HEK293 (cell line): Measurements from ENCODE around the gene TPRG1.

ENCODE experiments used
- CTCF ChIA-PET: fragments of 350-600 bp; formaldehyde crosslinking; extraction: SDS; loops from one replicate; lab custom pipeline; 2021; ENCODE audit warnings: antibody characterized with exemption; lab: Yijun Ruan, JAX
- POLR2A ChIA-PET: fragments of 300-600 bp; formaldehyde crosslinking; extraction: SDS; loops from one replicate; lab custom pipeline; 2020; ENCODE audit warnings: antibody characterized with exemption, inconsistent platforms; lab: Yijun Ruan, JAX
- H3K27ac ChIP-seq: fragments of 200-500 bp; sonication (Bioruptor generic); 2 replicates; pipeline ENCODE4 v1.5.1; 2014; ENCODE audit warnings: low read depth, low read length, control low read depth, inconsistent platforms; ENCODE audit errors: extremely low read depth
- H3K36me3 ChIP-seq, 2 experiments: fragments of 200-500 bp in 1 of 2; sonication (Bioruptor generic) in 1 of 2; 1 replicate in 1 of 2; 2 replicates in 1 of 2; pipeline ENCODE4 v1.5.1; 2014 to 2017; ENCODE audit warnings: inconsistent platforms in 2 of 2, low read length in 2 of 2; ENCODE audit not compliant: control insufficient read depth in 2 of 2, insufficient read depth in 1 of 2
- H3K4me1 ChIP-seq: fragments of 200-500 bp; sonication (Bioruptor generic); 2 replicates; pipeline ENCODE4 v1.5.1; 2014; ENCODE audit warnings: mild to moderate bottlenecking, low read length, inconsistent platforms; ENCODE audit not compliant: control insufficient read depth, insufficient read depth
- H3K4me3 ChIP-seq: 2 replicates; pipeline ENCODE4 v1.5.1; 2011; ENCODE audit warnings: low read depth, mild to moderate bottlenecking, control low read depth, low read length, moderate library complexity
- H3K9me3 ChIP-seq: fragments of 200-500 bp; sonication (Bioruptor generic); 2 replicates; pipeline ENCODE4 v1.5.1; 2014; ENCODE audit warnings: low read depth, low read length, inconsistent platforms; ENCODE audit not compliant: control insufficient read depth, insufficient read depth
- ATF2 ChIP-seq: fragments of 450-650 bp; formaldehyde crosslinking; IDR thresholded peaks from 2 replicates; pipeline ENCODE4 v1.5.1; 2016; ENCODE audit warnings: missing biosample characterization, missing genetic modification characterization, low read depth
- KLF1 ChIP-seq: fragments of 450-650 bp; formaldehyde crosslinking; IDR thresholded peaks from 2 replicates; pipeline ENCODE4 v1.5.1; 2016; ENCODE audit warnings: missing biosample characterization, missing genetic modification characterization
- PRDM1 ChIP-seq: fragments of 450-650 bp; formaldehyde crosslinking; IDR thresholded peaks from 2 replicates; pipeline ENCODE4; 2016; ENCODE audit warnings: missing biosample characterization, missing genetic modification characterization
- YY1 ChIP-seq: fragments of 450-650 bp; formaldehyde crosslinking; IDR thresholded peaks from 2 replicates; pipeline ENCODE4 v1.5.1; 2018; ENCODE audit warnings: missing biosample characterization, missing genetic modification characterization
- ZBTB48 ChIP-seq: fragments of 450-650 bp; formaldehyde crosslinking; IDR thresholded peaks from 2 replicates; pipeline ENCODE4 v1.5.1; 2016; ENCODE audit warnings: missing biosample characterization, missing genetic modification characterization
- ZFHX2 ChIP-seq: fragments of 450-650 bp; formaldehyde crosslinking; conservative IDR thresholded peaks from 2 replicates; pipeline ENCODE4 v1.5.1; 2016; ENCODE audit warnings: missing biosample characterization, missing genetic modification characterization
- ZFP3 ChIP-seq: fragments of 450-650 bp; formaldehyde crosslinking; IDR thresholded peaks from 2 replicates; pipeline ENCODE4 v1.5.1; 2016; ENCODE audit warnings: low read depth, missing biosample characterization, missing genetic modification characterization
- ZNF114 ChIP-seq: fragments of 450-650 bp; formaldehyde crosslinking; IDR thresholded peaks from 2 replicates; pipeline ENCODE4 v1.5.0; 2017; ENCODE audit warnings: missing biosample characterization, missing genetic modification characterization
- ZNF121 ChIP-seq: fragments of 450-650 bp; formaldehyde crosslinking; IDR thresholded peaks from 2 replicates; pipeline ENCODE4 v1.5.1; 2016; ENCODE audit warnings: missing biosample characterization, missing genetic modification characterization
- ZNF140 ChIP-seq: fragments of 450-650 bp; formaldehyde crosslinking; IDR thresholded peaks from 2 replicates; pipeline ENCODE4 v1.5.1; 2016; ENCODE audit warnings: missing biosample characterization, missing genetic modification characterization
- ZNF175 ChIP-seq: fragments of 450-650 bp; formaldehyde crosslinking; IDR thresholded peaks from 2 replicates; pipeline ENCODE4 v1.5.1; 2016; ENCODE audit warnings: missing biosample characterization, missing genetic modification characterization
- ZNF292 ChIP-seq: fragments of 450-650 bp; formaldehyde crosslinking; IDR thresholded peaks from 2 replicates; pipeline ENCODE4 v1.5.1; 2016; ENCODE audit warnings: low read depth, missing biosample characterization, missing genetic modification characterization, borderline replicate concordance
- ZNF302 ChIP-seq: fragments of 450-650 bp; formaldehyde crosslinking; IDR thresholded peaks from 2 replicates; pipeline ENCODE4 v1.5.1; 2016; ENCODE audit warnings: missing biosample characterization, missing genetic modification characterization, low read depth
- ZNF37A ChIP-seq: fragments of 450-650 bp; IDR thresholded peaks from 2 replicates; pipeline ENCODE4 v1.5.1; 2018; ENCODE audit warnings: missing biosample characterization, missing genetic modification characterization
- ZNF416 ChIP-seq: fragments of 450-650 bp; formaldehyde crosslinking; IDR thresholded peaks from 2 replicates; pipeline ENCODE4 v1.5.1; 2016; ENCODE audit warnings: missing biosample characterization, missing genetic modification characterization
- ZNF544 ChIP-seq: fragments of 450-650 bp; formaldehyde crosslinking; IDR thresholded peaks from 2 replicates; pipeline ENCODE4 v1.5.0; 2017; ENCODE audit warnings: missing biosample characterization, missing genetic modification characterization
- ZNF561 ChIP-seq: fragments of 450-650 bp; IDR thresholded peaks from 2 replicates; pipeline ENCODE4 v1.5.1; 2018; ENCODE audit warnings: missing biosample characterization, missing genetic modification characterization, borderline replicate concordance
- ZNF580 ChIP-seq: fragments of 450-650 bp; formaldehyde crosslinking; IDR thresholded peaks from 2 replicates; pipeline ENCODE4 v1.5.1; 2016; ENCODE audit warnings: missing biosample characterization, missing genetic modification characterization
- ZSCAN16 ChIP-seq: fragments of 450-650 bp; formaldehyde crosslinking; IDR thresholded peaks from 2 replicates; pipeline ENCODE4 v1.5.1; 2016; ENCODE audit warnings: missing biosample characterization, missing genetic modification characterization
- TF ChIP-seq, protein P1 (sequence below): fragments of 450-650 bp; formaldehyde crosslinking; IDR thresholded peaks from 2 replicates; pipeline ENCODE4 v1.5.1; 2016; ENCODE audit warnings: missing biosample characterization, missing genetic modification characterization, low read depth
- TF ChIP-seq, protein P2 (sequence below): fragments of 450-650 bp; formaldehyde crosslinking; IDR thresholded peaks from 2 replicates; pipeline ENCODE4 v1.5.1; 2017; ENCODE audit warnings: missing biosample characterization, mild to moderate bottlenecking, missing genetic modification characterization, moderate library complexity
- TF ChIP-seq, protein P3 (sequence below): fragments of 450-650 bp; formaldehyde crosslinking; IDR thresholded peaks from 2 replicates; pipeline ENCODE4 v1.5.1; 2017; ENCODE audit warnings: missing biosample characterization, missing genetic modification characterization

The TPRG1 gene

DNA sequence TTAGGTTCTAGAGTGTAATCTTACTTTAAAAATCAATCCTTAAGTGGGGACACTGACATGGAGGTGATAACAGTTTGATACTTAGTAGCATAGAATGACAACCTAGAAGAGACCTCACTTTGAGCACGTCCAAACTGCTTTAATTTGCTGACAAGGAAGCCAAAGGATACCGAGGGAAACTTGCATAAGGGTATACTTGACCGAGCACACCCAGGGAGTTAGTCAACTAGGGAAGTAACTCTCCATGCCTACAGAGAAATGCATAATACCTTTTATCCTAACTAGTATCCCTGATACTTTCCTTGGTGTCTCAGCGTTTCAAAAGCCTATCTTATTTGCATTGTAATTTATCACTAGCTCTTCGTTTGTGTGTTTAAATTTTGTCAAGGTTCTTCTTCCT is 5.5 kb upstream of the TPRG1 start (continued):
- TF ChIP-seq, protein P1, sequence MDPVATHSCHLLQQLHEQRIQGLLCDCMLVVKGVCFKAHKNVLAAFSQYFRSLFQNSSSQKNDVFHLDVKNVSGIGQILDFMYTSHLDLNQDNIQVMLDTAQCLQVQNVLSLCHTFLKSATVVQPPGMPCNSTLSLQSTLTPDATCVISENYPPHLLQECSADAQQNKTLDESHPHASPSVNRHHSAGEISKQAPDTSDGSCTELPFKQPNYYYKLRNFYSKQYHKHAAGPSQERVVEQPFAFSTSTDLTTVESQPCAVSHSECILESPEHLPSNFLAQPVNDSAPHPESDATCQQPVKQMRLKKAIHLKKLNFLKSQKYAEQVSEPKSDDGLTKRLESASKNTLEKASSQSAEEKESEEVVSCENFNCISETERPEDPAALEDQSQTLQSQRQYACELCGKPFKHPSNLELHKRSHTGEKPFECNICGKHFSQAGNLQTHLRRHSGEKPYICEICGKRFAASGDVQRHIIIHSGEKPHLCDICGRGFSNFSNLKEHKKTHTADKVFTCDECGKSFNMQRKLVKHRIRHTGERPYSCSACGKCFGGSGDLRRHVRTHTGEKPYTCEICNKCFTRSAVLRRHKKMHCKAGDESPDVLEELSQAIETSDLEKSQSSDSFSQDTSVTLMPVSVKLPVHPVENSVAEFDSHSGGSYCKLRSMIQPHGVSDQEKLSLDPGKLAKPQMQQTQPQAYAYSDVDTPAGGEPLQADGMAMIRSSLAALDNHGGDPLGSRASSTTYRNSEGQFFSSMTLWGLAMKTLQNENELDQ (tag by site-specific recombination): no peak
- no peak for TF ChIP-seq ZNF580
- no peak for TF ChIP-seq ZSCAN16 (tag by site-specific recombination)
- no peak for TF ChIP-seq ZNF121
- TF ChIP-seq ZNF416: no peak
- no peak for TF ChIP-seq ZNF561 (tag by site-specific recombination)
- TF ChIP-seq ZNF37A (tag by site-specific recombination): no peak
- TF ChIP-seq ZNF292 (tag by site-specific recombination): no peak

GRCh38 chr3:189167027-189167766 is 4.6 kb upstream of the TPRG1 start:
- ChIA-PET CTCF (no interaction called here), POLR2A (no interaction called here)
- TF ChIP-seq, protein P2, sequence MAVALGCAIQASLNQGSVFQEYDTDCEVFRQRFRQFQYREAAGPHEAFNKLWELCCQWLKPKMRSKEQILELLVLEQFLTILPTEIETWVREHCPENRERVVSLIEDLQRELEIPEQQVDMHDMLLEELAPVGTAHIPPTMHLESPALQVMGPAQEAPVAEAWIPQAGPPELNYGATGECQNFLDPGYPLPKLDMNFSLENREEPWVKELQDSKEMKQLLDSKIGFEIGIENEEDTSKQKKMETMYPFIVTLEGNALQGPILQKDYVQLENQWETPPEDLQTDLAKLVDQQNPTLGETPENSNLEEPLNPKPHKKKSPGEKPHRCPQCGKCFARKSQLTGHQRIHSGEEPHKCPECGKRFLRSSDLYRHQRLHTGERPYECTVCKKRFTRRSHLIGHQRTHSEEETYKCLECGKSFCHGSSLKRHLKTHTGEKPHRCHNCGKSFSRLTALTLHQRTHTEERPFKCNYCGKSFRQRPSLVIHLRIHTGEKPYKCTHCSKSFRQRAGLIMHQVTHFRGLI (tag by site-specific recombination): no peak
- TF ChIP-seq KLF1 (tag by site-specific recombination): peak; percentile 62

DNA sequence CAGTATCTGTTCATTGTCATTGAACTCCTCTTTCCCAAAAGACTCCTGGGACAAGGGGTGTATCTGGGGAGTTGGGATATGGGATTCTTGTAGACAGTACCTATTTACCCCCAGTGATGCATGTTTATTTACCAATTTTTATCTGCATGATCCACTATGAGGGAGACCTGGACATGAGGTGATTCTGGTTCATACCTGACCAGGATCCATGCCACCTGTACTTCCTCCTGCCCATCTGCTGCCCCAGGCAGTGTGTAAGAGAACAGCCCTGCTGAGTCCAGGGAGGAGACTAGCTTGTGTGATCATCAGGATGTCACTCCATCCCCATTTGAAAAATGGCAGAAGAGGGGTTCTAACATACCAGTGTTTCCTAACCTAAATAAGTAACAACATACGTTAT is 3.1 kb upstream of the TPRG1 start:
- POLR2A ChIA-PET: no interaction called here
- Histone ChIP-seq H3K9me3 (no peaks in the 10 kb centered on the region), H3K4me3 (no peak overlapping the region), H3K36me3 (no peaks in the 10 kb centered on the region), H3K27ac (no peak overlapping the region), H3K4me1 (no peaks in the 10 kb centered on the region)
- CTCF ChIA-PET: no interaction called here
- TF ChIP-seq YY1 (tag by site-specific recombination): no peak
- no peak for TF ChIP-seq ZNF544 (tag by site-specific recombination)
- TF ChIP-seq ZFHX2 (tag by site-specific recombination): no peak
- TF ChIP-seq ZNF302: no peak
- no peak for TF ChIP-seq ZNF175 (tag by site-specific recombination)
- TF ChIP-seq ZFP3 (tag by site-specific recombination): no peak
- TF ChIP-seq ZBTB48: no peak
- TF ChIP-seq, protein P3, sequence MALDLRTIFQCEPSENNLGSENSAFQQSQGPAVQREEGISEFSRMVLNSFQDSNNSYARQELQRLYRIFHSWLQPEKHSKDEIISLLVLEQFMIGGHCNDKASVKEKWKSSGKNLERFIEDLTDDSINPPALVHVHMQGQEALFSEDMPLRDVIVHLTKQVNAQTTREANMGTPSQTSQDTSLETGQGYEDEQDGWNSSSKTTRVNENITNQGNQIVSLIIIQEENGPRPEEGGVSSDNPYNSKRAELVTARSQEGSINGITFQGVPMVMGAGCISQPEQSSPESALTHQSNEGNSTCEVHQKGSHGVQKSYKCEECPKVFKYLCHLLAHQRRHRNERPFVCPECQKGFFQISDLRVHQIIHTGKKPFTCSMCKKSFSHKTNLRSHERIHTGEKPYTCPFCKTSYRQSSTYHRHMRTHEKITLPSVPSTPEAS (tag by site-specific recombination): no peak
- no peak for TF ChIP-seq PRDM1 (tag by site-specific recombination)
- no peak for TF ChIP-seq ATF2 (tag by site-specific recombination)
- no peak for TF ChIP-seq ZNF140 (tag by site-specific recombination)
- no peak for TF ChIP-seq ZNF114 (tag by site-specific recombination)

More at GRCh38 chr3:189167027-189167766, 4.6 kb upstream of the TPRG1 start:
- Histone ChIP-seq H3K27ac (no peak overlapping the region), H3K36me3 (no peaks in the 10 kb centered on the region), H3K4me1 (no peaks in the 10 kb centered on the region), H3K9me3 (no peaks in the 10 kb centered on the region), H3K4me3 (no peak overlapping the region)
